HG03442 (cell line): Measurements from ENCODE around the gene EPHA8.

Experiments
- ATAC-seq: cut with Tn5 transposase; IDR thresholded peaks from one replicate; pipeline ENCODE4 v1.9.1; 2021; ENCODE audit warnings: mild to moderate bottlenecking, moderate library complexity; ENCODE audit not compliant: unreplicated experiment

EPHA8 gene

DNA sequence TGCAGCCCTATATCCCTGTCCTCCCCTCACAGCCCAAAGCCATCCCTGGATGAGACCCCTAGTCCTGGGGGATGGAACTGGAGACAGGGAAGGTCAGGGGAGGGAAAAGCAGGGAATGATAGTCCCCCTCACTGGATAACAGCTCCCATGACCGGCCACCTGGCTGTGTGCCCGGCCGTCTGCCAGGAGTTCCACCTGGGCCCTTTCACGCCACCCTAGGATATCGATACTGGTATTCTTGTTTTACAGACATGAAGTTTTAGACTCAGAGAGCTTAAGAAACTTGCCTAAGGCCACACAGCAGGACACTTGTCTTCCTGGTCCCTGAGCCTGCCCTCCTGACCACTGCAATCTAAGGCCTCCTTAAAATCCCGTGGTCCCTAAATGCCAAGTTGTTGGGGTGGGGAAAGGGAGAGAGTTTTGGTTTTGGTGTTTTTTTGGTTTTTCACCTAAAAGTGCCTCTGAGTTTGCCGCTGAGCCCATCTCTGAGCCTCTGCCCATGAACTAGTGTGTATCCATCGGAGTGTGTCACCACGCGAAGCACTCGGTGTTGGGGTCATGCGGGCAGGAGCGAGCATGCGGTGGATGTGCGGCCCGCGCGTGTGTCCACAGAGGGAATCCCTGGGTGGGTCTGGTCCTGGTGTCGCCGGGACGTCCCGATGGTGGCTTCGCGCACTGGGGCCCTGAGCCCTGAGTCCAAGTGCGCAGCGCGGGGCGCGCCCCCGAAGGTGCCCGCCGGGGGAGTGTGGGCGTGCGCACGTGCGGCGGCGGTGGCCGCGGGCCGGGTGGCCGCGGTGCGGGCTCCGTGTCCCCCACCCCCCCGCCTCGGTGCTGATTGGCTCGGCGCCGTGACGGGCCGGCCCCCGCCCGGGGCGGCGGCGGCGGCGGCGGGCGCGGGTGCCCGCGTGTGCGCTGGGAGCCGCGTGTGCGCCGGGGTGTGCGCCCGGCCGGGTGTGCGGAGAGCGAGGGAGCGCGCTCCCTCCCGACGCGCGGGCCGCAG lies at the start of gene EPHA8:
TSS of gene EPHA8 (plus strand) at position 906 of the 1,000 bp plus-strand sequence. CDS start 147 bp downstream, outside the sequence.
- no peak for ATAC-seq

DNA sequence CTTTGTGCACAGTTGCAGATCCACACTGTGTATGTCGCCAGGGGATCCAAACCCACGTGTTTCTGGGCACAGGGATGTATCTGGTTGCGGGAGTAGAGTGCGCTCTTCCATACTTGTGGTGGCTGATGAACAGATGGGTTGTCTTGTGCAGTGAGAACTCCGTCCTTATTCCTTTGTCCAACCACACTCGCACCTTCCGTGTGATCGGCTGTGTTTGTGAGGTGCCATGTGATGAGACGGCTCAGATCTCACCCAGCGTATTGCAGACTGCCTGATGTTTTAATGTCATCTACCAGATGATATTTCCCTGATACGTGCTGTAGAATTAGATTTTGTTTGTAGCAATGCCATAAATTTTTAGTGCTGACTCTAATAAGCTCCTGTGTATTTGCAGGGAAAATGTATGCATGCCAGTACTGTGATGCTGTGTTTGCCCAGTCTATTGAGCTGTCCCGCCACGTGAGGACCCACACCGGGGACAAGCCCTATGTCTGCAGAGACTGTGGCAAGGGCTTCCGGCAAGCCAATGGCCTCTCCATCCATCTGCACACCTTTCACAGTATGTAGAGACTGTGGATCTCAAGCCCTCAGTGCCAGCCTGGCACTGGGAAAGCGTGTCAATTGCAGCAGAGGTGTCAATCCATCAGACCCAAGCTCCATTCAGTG lies 46.2 kb upstream of the EPHA8 start:
- no peak for ATAC-seq

DNA sequence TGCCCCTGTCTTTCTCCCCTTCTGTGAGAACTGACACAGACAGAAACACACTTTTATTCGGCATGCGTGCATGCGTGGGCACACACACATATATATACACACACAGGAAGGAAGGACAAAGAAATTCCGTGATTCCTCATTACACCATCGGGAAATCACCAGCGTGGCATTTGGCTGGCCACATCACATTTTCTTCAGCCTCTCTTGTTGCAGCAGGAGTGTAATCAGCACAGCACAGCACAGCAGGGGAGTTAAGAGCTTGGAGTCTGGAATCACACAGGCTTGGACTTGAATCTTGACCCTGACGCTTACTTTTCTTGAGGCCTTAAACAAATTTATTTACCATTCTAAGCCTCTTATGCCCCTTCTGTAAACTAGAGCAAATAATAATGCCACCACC lies 45.3 kb upstream of the EPHA8 start:
- ATAC-seq = no peak

DNA sequence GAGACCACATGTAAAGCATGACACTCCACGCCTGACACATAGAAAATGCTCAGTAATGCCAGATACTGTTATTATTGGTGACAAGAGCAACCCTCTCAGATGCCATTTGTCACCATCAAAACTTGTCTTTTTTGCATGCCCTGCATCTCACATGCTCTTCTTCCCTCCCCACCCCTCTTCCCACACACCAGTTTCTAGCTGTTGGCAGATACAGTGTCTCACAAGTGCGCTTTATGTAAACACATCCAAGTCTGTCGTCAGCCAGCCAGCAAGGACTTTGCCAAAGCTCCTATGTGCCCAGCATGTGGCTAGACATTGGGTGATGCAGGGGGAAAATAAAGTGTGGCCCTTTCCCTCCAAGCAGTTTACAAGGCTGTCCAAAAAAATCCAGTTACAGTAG lies 44.9 kb upstream of the EPHA8 start:
- ATAC-seq = no peak

DNA sequence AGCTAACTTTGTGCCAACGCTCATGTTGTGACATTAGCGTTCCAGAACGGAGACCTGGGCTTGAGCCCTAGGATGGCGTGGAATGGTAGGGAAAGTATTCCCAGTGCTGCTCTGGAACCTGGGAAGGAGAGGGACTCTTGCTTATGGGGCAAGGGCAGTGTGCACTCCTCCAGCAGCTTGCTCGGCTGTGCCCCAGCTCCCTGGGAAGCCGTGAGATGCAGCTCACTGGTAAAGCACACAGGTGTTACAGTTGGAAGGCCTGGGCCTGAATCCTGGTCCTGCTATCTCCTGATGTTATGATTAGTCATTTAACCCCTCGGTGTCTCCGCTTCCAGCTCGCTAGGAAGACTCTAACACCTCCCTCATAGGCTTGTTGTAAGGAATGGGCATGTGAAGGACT lies 42.4 kb upstream of the EPHA8 start:
- no peak for ATAC-seq

DNA sequence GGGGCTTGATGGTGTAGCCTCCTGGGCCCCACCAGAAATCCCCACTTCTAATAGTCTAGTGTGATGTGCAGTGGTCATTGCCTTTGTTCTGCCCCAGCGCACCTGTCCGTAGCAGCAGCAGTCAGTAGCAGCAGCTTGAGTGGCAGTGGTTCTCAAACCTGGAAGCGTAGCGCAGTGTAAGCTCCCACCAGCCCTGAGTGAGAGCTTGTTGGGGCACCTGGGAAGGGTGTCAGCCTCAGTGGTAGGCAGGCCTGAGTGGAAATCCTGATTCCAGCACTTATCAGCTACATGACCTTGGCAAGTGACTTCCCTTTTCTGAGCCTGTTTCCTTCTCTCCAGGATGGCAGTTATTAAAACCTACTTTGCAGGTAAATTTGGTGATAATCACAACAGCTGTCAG lies 41.6 kb upstream of the EPHA8 start:
- no peak for ATAC-seq

DNA sequence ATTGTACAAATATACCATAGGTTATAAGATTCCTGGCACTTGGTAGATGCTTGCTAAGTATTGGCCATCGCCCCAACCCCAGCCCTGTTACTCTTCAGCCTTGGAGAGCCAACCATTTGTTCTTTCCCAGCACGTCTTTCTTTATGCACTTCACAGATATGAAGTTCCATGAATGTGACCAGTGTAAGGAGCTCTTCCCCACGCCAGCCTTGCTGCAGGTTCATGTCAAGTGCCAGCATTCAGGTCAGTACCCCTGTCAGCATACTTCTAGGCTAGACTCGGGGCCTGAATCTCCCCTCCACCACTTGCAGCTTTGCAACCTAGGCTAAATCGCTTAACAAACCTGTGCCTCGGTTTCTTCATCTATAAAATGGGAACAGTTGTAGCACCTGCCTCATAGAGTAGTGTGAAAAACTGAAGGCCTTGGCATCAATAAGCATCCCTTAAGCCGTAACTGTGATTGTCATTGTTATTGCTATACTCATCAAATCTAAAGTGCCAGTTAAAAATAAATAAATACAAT lies 41.0 kb upstream of the EPHA8 start:
- ATAC-seq = no peak

DNA sequence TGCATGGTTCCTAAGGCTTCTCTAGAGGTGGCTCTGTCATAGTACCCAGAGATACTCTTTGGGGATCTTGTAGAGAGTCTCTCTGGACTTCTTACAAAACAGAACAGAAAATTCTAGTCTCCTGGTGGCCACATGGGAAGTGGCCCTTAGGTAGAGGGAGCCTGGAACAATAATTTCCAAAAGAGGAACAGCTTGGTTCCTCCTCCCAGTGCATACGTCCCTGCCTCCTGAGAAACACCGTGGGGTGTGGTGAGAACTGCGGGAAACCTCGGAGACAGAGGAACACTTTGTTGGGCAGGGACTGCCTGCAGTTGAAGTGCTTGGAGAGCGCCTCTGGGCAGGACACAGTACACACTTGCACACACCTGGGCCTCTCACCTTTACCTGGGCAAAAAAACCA lies 38.8 kb upstream of the EPHA8 start:
- ATAC-seq = no peak

DNA sequence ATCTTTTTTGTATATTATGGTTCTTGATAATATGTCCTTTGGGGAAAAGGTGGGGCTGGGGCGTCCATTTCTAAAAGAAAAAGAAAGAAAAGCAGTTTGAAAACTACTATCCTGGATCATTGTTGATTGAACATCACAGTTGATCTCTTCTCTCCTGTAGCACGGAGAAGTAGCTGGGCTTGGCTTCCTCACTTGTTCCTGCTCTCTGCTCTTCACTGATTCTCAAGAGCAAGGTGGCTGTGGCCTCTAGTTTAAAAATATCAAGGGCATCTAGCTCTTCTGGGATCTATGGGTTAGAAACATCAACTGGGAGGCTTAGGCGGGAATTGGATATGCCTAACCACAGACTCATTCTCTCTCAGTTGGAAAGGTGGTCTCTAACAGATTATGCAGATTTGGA lies 38.1 kb upstream of the EPHA8 start:
- ATAC-seq = no peak

DNA sequence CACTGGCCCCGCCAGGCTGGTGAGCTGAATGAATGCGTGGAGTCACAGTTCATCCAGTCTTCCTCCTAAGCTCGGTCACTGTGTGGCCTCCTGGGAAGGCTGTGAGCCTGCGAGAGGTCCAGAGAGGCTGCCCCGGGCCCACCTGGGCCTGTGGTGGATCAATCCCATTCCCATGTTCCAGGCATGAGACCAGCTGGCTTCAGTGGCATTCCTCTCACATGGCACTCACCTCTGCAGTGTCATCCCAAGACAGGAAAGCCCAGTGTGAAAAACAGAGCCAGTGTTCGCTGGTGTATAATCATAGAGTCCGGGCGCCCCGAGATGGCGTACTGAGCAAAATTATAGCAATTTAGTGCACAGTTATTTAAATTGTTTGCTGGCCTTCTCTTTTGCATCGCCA lies 37.6 kb upstream of the EPHA8 start:
- ATAC-seq = no peak

DNA sequence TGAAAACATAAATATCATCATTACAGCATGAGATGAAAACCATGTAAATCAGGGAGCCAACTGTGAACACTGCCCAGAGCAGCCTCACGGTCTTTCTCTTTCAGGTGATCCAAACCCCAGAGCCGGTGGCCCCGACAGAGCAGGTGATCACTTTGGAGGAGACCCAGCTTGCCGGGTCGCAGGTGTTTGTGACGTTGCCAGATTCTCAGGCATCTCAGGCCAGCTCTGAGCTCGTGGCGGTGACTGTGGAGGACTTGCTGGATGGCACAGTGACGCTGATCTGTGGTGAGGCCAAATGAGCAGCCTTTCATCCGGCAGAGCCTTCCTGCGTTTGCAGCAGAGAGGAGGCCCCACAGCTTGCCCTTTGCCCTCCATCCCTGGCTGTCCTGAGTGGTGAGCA lies 37.2 kb upstream of the EPHA8 start:
- ATAC-seq = no peak

DNA sequence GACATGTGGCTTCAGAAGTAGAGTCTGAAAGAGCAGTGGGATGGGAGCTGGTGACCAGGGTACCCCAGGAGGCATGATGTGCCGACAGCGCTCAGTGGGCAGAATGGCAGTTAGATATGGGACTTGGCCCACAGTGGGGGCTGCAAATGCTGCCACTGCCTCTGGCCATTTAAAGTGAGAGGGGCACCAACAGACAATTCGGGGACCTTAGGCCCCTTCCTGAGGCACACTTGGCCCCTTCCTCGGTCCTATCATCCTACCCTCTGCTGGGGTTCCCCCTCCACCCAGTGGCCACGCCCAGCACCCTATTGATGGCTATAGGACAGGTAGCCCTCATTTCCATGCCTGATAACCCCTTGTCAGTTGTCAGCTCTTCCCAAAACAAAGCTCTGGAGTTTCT lies 36.6 kb upstream of the EPHA8 start:
- no peak for ATAC-seq

DNA sequence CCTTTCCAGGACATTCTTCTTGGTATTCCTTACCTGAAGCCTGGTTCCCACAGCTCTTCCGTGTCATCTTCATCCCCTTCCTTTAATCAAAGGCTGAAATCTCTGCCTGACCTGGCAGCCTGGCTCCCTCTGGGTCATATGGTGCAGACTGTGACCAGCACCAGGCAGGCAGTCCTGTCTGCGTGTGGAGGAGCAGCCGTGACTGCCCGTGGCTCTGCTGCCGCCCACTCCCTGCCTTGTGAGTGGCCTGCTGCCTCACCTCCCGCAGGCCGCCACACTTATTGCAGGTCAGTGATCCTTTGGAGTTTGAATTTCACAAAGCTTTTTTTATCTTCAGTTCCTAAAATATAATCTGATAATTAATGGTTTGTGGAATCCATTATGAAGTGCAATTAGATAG lies 36.2 kb upstream of the EPHA8 start:
- no peak for ATAC-seq

DNA sequence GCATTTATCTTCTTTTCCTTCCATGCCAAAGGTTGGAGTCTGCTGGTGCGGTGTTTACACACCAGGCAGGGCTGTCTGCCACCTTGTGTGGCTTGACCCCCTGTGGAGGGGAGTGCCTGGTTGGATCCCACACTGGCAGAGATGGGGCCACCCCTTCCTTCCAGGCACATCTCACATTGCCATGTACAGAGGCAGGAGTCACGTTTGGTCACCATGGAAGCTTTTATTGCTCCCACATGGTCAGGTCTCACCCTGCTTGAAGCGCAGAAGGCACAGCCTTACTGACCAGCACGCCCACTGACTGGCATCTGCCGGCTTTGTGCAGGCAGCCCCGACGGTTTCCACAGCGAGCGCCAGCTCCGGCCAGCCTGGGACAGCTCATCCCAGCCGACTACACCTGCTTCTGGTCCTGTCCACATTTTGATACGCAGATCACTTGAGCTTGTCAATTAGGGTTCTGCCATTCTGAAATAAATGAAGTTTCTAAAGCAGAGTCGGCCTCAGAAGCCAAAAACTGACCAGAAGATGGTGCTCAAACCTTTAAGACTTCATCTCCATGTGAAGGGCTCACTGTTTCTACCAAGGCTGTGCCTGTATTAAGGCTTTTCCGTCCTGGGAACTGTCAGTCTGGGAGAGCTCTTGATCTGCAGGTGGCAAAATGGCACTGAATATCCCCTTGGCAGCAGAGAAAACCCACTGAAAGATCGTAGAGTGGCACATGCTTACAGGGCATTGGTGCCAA lies 35.6 kb upstream of the EPHA8 start:
- ATAC-seq = no peak

DNA sequence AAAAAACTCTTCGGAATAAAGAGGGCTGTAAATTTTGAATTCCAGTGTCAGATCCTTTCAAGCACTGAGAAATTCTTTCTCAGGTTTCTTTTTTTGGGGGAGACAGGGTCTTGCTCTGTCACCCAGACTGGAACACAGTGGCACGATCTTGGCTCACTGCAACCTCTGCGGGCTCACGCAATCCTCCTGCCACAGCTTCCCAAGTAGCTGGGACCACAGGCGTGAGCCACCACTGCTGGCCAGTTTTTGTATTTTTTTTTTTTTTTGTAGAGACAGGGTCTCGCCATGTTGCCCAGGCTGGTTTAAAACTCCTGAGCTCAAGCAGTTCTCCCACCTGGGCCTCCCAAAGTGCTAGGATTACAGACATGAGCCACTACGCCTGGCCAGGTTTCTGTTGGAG lies 34.8 kb upstream of the EPHA8 start:
- ATAC-seq = no peak

DNA sequence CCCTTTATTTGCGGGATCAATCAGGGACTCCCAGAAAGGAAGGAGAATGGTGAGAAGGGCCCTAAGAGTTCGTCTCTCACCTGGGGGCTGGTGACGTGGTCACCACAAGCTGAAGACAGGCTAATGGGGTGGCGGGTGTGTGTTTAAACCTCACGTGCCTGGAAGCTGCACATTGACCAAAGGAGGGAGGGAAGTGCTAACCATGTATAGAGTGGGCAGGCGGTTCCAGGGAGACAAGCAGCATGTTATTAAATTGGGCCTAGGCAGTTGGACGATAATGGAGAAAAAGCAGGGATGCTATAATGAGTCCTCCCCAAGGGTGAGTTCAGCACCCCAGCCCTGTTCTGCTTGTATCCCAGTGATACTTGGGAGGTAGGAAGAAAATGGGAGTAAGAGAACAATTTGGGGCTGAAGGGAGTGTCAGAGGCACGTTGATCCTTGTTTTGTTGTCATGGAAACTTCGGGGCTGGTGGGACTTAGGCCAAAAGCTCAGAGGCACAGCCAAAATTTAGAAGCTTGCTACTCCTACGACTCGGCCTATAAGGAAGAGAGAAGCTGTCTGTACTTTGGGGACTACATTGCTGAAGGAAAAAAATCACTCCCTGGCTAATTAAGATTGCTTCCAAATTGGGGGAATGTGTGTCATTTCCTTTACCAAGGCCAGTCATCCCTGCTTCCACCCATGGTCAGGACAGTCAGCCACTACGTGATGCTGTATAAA lies 33.2 kb upstream of the EPHA8 start:
- no peak for ATAC-seq

DNA sequence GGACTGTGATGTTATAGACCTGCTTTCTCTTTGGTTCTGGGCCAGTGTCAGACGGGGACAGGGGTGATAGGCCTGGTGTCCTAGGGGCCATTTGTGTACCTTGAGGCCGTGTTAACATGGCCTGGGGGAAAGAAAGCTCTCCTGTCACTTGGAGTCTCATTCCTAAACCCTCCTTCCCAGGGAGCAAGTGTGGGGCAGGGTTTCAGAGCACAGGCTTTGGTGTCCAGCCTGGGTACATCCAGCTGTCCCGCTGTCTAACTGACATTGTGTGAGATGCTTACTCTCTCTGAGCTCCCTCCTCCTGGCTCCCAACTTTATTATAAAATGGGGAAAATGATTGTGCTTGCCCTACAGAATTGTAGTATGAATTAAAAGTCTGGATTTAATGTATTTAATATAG lies 32.6 kb upstream of the EPHA8 start:
- no peak for ATAC-seq

DNA sequence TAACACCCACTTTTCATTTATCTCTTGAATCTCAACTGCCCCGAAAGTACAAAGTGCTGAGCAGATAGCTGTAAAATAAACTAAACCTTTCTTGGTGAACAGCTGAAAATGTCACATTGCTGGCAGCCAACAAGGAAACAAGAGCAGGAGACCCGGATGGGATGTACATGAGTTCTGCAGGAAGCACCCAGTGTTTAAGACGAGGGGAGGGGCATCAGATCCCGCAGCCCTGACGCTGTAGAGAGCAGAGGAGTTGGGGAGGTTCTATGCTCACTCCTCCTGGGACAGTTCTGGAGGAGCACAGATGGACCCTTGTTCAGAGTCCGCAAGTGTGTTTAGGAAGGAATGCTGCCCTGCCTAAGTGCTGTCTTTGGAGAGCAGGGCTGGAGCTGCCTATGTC lies 32.0 kb upstream of the EPHA8 start:
- no peak for ATAC-seq

DNA sequence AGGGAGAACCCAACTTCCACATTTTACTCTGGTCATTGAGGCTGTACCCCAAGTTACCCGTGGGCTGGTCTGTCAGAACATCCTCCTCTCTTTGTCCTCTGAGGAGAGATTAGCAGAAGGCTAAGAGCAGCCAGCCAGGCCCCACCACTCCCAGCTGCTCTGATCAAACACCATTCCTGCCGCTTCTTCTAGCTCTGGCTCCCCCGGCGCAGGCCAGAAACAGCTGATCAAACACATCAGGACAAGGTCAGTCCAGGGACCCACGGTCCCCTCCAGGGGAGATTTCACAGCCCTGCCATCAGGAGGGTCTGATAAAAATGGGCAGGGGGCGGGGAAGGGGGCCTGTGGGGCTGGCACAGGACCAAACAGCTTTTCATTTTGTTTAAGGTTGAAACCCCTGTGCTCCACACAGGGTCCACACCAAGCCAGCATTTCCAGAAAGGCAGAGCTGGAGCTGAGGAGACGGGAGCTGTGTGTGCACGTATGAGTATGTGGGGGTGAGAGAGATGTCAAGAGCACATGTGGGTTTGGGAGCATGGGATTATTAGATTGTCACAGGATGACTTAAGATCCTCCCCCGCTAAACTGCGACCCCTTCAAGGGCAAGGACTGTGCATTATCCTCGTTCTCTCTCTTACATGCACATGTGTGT lies 29.9 kb upstream of the EPHA8 start:
- no peak for ATAC-seq

DNA sequence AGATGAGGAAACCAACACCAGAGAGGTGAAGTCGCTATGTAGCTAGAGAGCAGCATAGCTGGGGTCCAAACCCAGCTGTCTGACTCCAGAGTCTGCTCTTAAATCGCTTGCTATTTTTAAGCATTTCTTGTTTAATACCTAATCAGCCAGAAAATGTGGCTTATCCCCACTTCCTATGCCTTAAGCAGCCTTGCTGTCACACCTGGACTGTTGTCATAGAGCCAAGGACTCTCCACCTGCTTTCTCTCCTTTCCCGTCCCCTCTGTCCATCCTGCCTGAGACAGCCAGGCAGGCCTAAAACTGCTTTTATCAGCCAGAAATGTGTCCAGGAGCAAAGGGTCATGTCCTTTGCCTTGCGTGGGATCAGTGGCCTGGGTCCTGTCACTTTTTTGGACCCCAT lies 28.3 kb upstream of the EPHA8 start:
- ATAC-seq = no peak
